Activated T-helper 2 cell treated with anti-CD3 and anti-CD28 coated beads, Interferon-gamma antibody, Interleukin-2, Interleukin-4, amounts not matched to agents 10 μg/mL and 5 μg/mL and 100 μg/mL, durations not matched to agents 14 hours and 24 hours and 36 hours (primary cell): ENCODE results near the gene MLH1. TPM values are rescaled to one million over a fixed set of nuclear protein-coding genes. Genes with fewer than 3 reads are reported as not detected.
"Not testable (repeated sequence)": the region's sequence is repeated elsewhere in the genome, so short reads cannot be mapped to it uniquely, and the experiment has no call there.

ENCODE experiments used
- DNase-seq: peaks from one replicate; pipeline ENCODE4 v3.0.0; 2021; ENCODE audit warnings: low spot score
- H3K27ac Mint-ChIP-seq: one replicate; pipeline ENCODE4 v1.8.0; 2021; ENCODE audit warnings: mixed read lengths
- H3K27me3 Mint-ChIP-seq: one replicate; pipeline ENCODE4 v1.8.0; 2021; ENCODE audit warnings: low read depth, mixed read lengths
- H3K36me3 Mint-ChIP-seq: one replicate; pipeline ENCODE4 v1.8.0; 2021; ENCODE audit warnings: low read depth, mixed read lengths
- H3K4me1 Mint-ChIP-seq: one replicate; pipeline ENCODE4 v1.8.0; 2021; ENCODE audit warnings: low read depth, mixed read lengths
- H3K4me3 Mint-ChIP-seq: one replicate; pipeline ENCODE4 v1.8.0; 2021; ENCODE audit warnings: low read depth, mild to moderate bottlenecking, moderate library complexity, mixed read lengths
- H3K9me3 Mint-ChIP-seq: one replicate; pipeline ENCODE4 v1.8.0; 2021; ENCODE audit warnings: mixed read lengths
- intact Hi-C: fragments of 100-400 bp; cut with micrococcal nuclease; formaldehyde crosslinking; loops from one replicate; pipeline ENCODE4 v1.15.1; 2023
- total RNA-seq: library from RNA; stranded (reverse); gene quantifications from 2 replicates; pipeline ENCODE4 v1.2.3, GENCODE V29; 2022

MLH1 gene
- total RNA-seq, 1 donor from 2014 or later: 61.9 TPM

GRCh38 chr3:36960502-36960901 is 32.8 kb upstream of the MLH1 start:
- Mint-ChIP-seq H3K27ac (no peak overlapping the region), H3K9me3 (no peaks in the 10 kb centered on the region), H3K36me3 (no peaks in the 10 kb centered on the region), H3K4me1 (peaks cover 15% of the 10 kb centered on the region), H3K4me3 (no peak overlapping the region), H3K27me3 (no peaks in the 10 kb centered on the region)
- no peak for DNase-seq
- intact Hi-C loops: no loop called here

GRCh38 chr3:36963008-36963407 is 30.3 kb upstream of the MLH1 start:
- H3K36me3 Mint-ChIP-seq, H3K4me3 Mint-ChIP-seq, H3K27me3 Mint-ChIP-seq, H3K9me3 Mint-ChIP-seq, DNase-seq, intact Hi-C loops, H3K27ac Mint-ChIP-seq: not testable (repeated sequence)
- H3K4me1 Mint-ChIP-seq: peaks cover 13% of the 10 kb centered on the region

GRCh38 chr3:36964331-36964730 is 29.0 kb upstream of the MLH1 start:
- DNase-seq: no peak

GRCh38 chr3:36964817-36965216 is 28.5 kb upstream of the MLH1 start:
- Mint-ChIP-seq H3K4me3 (no peak overlapping the region), H3K27ac (no peak overlapping the region), H3K9me3 (no peaks in the 10 kb centered on the region), H3K4me1 (peaks cover 10% of the 10 kb centered on the region), H3K27me3 (no peaks in the 10 kb centered on the region), H3K36me3 (no peaks in the 10 kb centered on the region)
- DNase-seq: no peak
- intact Hi-C loops: no loop called here

More at GRCh38 chr3:36964331-36964730, 29.0 kb upstream of the MLH1 start:
- H3K27ac Mint-ChIP-seq: no peak overlapping the region
- intact Hi-C loops: no loop called here
- no peaks in the 10 kb centered on the region for H3K9me3 Mint-ChIP-seq
- no peak overlapping the region for H3K4me3 Mint-ChIP-seq
- no peaks in the 10 kb centered on the region for H3K27me3 Mint-ChIP-seq
- H3K36me3 Mint-ChIP-seq: no peaks in the 10 kb centered on the region
- peaks cover 7% of the 10 kb centered on the region for H3K4me1 Mint-ChIP-seq

GRCh38 chr3:36965440-36965839 is 27.9 kb upstream of the MLH1 start:
- intact Hi-C loops: no loop called here
- Mint-ChIP-seq H3K4me1 (peaks cover 14% of the 10 kb centered on the region), H3K27me3 (no peaks in the 10 kb centered on the region), H3K9me3 (no peaks in the 10 kb centered on the region), H3K4me3 (no peak overlapping the region), H3K36me3 (no peaks in the 10 kb centered on the region), H3K27ac (no peak overlapping the region)
- no peak for DNase-seq

GRCh38 chr3:36969085-36969484 is 24.2 kb upstream of the MLH1 start:
- Mint-ChIP-seq H3K9me3 (no peaks in the 10 kb centered on the region), H3K4me3 (no peak overlapping the region), H3K4me1 (peaks cover 26% of the 10 kb centered on the region), H3K27ac (peak overlapping the region; percentile 56), H3K36me3 (peaks cover 11% of the 10 kb centered on the region), H3K27me3 (no peaks in the 10 kb centered on the region)
- intact Hi-C loops: no loop called here
- no peak for DNase-seq

GRCh38 chr3:36969540-36970432 is 23.5 kb upstream of the MLH1 start:
- Mint-ChIP-seq H3K27ac (peak overlapping the region; percentile 64), H3K4me3 (no peak overlapping the region), H3K9me3 (no peaks in the 10 kb centered on the region), H3K27me3 (no peaks in the 10 kb centered on the region), H3K4me1 (peaks cover 25% of the 10 kb centered on the region), H3K36me3 (peaks cover 16% of the 10 kb centered on the region)
- intact Hi-C loops: loop anchor here (1.0 kb wide), 1 partner anchor 24 kb away; the partner anchor contains the start of genes EPM2AIP1 and MLH1
- DNase-seq: peak; percentile 62

- intact Hi-C loops: no loop called here
- H3K27ac Mint-ChIP-seq: no peak overlapping the region
- H3K4me1 Mint-ChIP-seq: peaks cover 24% of the 10 kb centered on the region
- no peak overlapping the region for H3K4me3 Mint-ChIP-seq
- no peaks in the 10 kb centered on the region for H3K9me3 Mint-ChIP-seq
- H3K36me3 Mint-ChIP-seq: peaks cover 24% of the 10 kb centered on the region
- no peaks in the 10 kb centered on the region for H3K27me3 Mint-ChIP-seq
- no peak for DNase-seq
These were observed 21.2 kb upstream of the MLH1 start for GRCh38 chr3:36972163-36972562.

GRCh38 chr3:36973139-36973538 is 20.2 kb upstream of the MLH1 start:
- intact Hi-C loops: no loop called here
- Mint-ChIP-seq H3K9me3 (peaks cover 7% of the 10 kb centered on the region), H3K27me3 (no peaks in the 10 kb centered on the region), H3K27ac (no peak overlapping the region), H3K36me3 (peaks cover 24% of the 10 kb centered on the region), H3K4me3 (no peak overlapping the region), H3K4me1 (peaks cover 24% of the 10 kb centered on the region)
- DNase-seq: no peak

GRCh38 chr3:36981006-36981405 is 12.3 kb upstream of the MLH1 start:
- no peak for DNase-seq
- Mint-ChIP-seq H3K36me3 (peaks cover 62% of the 10 kb centered on the region), H3K27me3 (no peaks in the 10 kb centered on the region), H3K9me3 (peaks cover 37% of the 10 kb centered on the region), H3K4me1 (peaks cover 6% of the 10 kb centered on the region), H3K27ac (no peak overlapping the region), H3K4me3 (no peak overlapping the region)
- intact Hi-C loops: no loop called here

GRCh38 chr3:36988356-36988755 is 5.0 kb upstream of the MLH1 start:
- intact Hi-C loops: no loop called here
- H3K4me1 Mint-ChIP-seq: peaks cover 47% of the 10 kb centered on the region
- no peak for DNase-seq
- peak overlapping the region; percentile 4 for H3K27ac Mint-ChIP-seq
- H3K36me3 Mint-ChIP-seq: peaks cover 67% of the 10 kb centered on the region
- peak overlapping the region; percentile 49 for H3K4me3 Mint-ChIP-seq
- no peaks in the 10 kb centered on the region for H3K27me3 Mint-ChIP-seq
- no peaks in the 10 kb centered on the region for H3K9me3 Mint-ChIP-seq

GRCh38 chr3:36989005-36989404 is 4.3 kb upstream of the MLH1 start:
- H3K9me3 Mint-ChIP-seq: no peaks in the 10 kb centered on the region
- H3K27ac Mint-ChIP-seq: peak overlapping the region; percentile 52
- H3K4me1 Mint-ChIP-seq: peaks cover 47% of the 10 kb centered on the region
- intact Hi-C loops: no loop called here
- no peaks in the 10 kb centered on the region for H3K27me3 Mint-ChIP-seq
- peaks cover 61% of the 10 kb centered on the region for H3K36me3 Mint-ChIP-seq
- no peak for DNase-seq
- H3K4me3 Mint-ChIP-seq: no peak overlapping the region

GRCh38 chr3:36989568-36989967 is 3.8 kb upstream of the MLH1 start:
- DNase-seq: no peak
- intact Hi-C loops: no loop called here
- Mint-ChIP-seq H3K27ac (no peak overlapping the region), H3K27me3 (no peaks in the 10 kb centered on the region), H3K4me3 (no peak overlapping the region), H3K36me3 (peaks cover 55% of the 10 kb centered on the region), H3K9me3 (no peaks in the 10 kb centered on the region), H3K4me1 (peaks cover 47% of the 10 kb centered on the region)
